Hippocampal formation (tissue), 2 donors: Measurements from ENCODE around the gene BEAN1.
"Not testable (repeated sequence)": the region's sequence is repeated elsewhere in the genome, so short reads cannot be mapped to it uniquely, and the experiment has no call there.

Source experiments
- DNase-seq, 2 donors: peaks; one replicate each; lab custom pipeline; 2025; lab: John Stamatoyannopoulos, UW

Gene BEAN1

DNA sequence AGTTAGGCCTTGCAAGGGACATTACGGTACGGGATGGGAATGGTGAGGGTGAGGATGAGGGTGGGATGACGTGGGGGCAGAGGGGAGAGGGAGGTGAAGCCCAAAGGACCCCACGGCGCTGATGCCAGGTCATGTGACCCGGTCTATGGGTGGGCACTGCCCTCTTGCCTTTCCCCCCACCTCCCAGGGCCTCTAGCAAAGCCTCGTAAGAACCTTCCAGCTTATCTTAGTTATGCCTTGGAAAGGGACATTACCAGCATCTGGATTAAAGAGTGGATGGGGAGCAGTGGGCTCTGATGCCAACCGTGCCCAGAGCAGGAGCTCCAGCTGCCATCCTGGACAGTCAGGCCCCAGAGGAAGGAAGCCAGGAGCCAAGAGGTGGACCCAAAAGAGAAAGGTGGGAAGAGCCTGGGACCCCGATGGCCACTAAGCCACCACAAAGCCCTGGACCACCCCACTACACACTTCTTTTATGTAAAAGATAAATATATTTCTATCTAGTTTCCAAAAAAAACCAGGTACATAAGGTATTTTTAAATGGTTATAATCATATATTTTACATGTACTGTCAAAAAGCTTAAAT, 81.9 kb downstream of the BEAN1 start:
- no peak for DNase-seq

DNA sequence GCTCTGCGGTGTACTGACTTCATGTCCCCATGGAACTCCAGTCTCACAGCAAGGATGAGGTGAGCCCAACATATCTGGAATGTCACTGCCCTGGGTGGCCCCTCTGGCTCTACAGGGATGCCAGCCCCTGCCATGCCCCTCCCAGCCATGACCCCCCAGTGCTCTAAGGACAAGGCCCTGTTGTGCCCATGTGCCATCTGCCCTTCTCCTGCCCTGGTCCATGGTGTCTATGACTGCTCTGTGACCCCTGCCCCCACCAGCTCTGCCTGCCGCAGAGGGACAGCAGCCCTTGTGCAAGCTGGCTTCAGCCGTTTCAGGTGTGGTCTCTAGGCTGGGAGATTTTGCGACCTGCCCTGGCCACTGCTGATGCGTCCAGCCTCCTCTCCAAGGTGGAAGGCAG, 82.5 kb downstream of the BEAN1 start:
- DNase-seq = no peak

DNA sequence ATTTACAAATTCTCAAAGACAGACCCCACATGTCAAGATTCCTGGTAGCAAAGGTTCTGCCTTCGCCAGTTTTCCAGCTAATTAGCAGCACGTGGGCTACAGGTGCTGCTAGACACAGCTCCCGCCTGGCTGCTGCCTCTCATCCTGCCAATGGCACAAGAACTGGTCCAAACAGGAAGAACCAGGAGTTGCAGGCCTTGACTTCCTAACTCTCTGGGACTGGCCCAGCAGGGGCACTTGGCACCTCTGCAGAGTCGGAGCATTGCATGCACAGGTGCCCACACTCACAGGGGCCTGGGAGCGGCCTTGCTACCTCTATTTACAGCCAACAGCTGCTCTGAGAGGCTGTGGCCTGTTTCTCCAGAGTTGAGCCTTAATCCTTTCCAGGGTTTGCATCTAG, 83.2 kb downstream of the BEAN1 start:
- no peak for DNase-seq

DNA sequence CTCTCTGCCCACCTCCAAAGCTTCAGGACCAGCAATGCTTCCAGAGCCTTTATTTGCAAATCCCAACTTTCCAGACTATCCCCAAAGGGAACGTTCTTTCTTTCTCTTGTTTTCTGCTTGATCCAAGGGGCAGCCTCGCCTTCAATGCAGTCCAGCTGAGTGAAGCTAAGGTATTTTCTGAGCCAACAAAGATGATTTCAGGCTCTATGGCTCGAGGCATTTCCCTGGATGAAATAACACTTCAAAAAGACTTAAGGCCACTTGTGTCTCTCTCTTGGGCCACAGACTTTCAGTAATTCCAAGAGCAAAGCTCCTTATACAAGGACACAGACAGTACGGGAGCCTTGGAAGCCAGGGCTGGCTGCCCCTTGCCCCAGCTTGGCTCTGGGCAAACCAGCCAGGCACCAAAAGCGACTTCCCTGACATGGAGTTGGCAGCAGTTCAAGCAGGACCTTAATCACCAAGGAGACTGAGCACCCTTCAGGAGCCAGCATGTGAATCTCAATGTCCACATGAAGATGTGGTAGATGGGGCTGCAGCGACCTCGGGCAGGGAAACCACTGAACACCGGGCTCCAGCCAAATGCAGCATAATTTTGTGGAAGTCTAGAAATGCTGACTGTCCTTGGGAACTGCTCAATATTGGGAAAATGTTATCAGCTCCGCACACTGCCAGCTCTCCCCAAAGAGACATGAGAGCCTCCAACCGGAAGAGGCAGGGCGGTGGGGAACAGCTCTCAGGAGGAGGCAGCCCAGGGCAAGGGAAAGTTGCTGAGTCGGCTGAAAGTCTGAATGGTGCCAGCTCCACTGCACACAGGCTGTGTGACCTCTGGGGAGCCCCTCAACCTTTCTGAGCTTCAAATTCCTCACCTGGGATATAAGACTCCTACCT, 83.9 kb downstream of the BEAN1 start:
- DNase-seq = peak in 1 of 2 donors; percentile 46

DNA sequence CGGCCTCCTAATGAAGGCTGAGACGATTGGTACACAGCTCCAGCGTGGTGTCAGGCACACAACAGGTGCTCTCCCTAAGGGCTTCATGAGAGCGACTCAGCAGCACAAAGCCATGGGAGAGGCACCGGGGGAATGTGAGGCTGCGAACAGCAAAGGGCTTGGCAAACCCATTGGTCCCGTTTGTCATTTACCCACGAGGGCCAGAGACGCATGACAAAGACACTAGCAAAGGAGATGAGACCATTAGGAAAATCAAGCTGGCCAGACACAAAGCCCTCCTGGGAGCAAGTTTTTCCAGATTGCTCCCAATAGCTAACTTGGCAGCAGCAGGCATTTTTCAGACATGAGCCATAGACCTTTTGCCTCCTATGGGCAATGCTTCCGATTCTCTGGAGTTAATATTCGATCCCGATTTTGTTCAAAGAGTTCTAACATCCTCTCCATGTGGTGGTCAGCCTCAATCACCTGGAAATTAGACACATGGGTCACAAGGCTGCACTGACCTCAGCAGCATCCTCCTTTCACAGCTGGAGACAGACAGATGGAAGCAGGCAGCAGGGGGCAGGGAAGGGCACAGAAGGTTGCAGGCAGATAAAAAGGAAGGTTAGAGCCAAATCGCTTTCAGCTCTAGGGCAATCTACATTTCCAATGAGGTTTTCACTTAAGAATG, 84.6 kb downstream of the BEAN1 start:
- DNase-seq = no peak

DNA sequence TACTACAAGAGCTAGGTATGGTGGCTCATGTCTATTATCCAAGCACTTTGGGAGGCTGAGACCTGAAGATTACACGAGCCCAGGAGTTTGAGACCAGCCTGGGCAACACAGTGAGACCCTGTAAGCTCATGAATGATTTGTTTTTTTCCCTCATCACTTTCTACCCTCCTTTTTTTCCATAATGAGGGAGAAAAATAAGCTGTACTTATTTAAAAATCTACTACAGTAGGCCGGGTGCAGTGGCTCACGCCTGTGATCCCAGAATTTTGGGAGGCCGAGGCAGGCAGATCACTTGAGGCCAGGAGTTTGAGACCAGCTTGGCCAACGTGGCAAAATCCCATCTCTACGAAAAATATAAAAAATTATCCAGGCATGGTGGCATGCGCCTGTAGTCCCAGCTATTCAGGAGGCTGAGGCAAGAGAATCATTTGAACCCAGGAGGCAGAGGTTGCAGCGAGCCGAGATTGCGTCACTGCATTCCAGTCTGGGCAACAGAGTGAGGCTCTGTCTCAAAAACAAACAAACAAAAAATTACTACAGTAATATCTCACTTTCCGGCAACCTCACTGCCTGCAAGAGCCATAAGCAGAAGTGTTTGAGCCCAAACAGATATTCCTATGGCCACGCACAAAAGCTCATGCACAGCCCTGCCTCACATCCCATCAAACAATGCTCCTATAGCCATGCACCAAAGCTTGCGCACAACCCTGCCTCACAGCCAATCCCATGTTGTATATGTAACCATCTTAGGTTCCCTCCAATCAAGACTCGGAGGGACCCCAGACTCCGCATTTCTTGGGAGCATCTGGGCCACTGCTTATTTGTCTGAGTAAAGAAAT, 85.4 kb downstream of the BEAN1 start:
- DNase-seq = no peak

DNA sequence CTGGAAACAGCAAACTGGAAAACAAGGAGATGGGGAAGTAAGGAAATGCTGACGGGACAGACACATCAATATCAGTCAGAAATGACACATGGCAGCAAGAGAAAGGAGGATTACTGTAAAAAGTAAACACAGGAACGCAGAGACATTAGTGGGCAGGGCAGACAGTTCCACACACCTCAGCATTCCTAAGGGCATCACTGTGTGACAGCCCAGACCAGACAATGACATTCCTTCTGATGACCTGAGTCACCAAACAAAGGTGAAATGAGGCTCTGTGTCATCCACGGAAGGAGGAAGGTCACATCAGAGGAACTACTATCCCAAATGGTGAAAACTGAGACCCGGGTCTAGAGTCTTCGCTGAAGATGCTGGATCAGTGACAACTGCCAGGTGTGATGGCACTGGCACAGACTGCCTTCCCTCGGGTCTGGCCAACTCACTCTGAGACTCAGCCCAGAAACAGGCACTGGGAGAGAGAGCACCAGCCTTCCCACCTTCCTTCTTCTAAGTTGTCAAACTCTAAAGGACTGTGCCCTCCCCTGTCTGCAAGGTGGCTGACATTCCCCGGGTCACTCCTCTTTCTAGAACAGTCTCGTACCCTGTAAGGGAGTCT, 86.1 kb downstream of the BEAN1 start:
- no peak for DNase-seq

DNA sequence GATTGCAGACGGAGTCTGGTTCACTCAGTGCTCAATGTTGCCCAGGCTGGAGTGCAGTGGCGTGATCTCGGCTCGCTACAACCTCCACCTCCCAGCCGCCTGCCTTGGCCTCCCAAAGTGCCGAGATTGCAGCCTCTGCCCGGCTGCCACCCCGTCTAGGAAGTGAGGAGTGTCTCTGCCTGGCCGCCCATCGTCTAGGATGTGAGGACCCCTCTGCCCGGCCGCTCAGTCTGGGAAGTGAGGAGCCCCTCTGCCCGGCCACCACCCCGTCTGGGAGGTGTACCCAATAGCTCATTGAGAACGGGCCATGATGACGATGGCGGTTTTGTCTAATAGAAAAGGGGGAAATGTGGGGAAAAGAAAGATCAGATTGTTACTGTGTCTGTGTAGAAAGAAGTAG, 87.3 kb downstream of the BEAN1 start:
- not testable (repeated sequence) for DNase-seq

DNA sequence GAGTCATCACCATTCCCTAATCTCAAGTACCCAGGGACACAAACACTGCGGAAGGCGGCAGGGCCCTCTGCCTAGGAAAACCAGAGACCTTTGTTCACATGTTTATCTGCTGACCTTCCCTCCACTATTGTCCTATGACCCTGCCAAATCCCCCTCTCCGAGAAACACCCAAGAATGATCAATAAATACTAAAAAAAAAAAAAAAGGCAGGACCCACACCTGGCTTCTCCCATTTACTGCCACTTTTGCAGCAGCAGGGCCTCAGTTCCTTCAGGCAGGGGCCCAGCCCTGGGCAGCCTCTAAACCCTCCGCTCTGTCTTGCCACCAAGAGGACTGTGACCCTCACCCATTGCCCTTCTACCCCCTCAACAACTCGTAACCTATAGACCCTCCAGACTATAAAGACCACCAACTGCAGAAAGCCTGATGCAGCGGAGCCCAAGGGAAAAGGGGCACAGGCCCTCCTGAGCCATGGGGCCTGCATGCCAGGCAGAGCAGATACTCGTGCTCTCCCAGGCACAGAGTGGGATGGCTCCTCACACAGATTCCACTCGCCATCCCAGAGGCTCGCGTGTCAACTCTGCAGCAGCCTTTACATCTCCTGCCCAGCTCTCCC, 88.0 kb downstream of the BEAN1 start:
- not testable (repeated sequence) for DNase-seq

DNA sequence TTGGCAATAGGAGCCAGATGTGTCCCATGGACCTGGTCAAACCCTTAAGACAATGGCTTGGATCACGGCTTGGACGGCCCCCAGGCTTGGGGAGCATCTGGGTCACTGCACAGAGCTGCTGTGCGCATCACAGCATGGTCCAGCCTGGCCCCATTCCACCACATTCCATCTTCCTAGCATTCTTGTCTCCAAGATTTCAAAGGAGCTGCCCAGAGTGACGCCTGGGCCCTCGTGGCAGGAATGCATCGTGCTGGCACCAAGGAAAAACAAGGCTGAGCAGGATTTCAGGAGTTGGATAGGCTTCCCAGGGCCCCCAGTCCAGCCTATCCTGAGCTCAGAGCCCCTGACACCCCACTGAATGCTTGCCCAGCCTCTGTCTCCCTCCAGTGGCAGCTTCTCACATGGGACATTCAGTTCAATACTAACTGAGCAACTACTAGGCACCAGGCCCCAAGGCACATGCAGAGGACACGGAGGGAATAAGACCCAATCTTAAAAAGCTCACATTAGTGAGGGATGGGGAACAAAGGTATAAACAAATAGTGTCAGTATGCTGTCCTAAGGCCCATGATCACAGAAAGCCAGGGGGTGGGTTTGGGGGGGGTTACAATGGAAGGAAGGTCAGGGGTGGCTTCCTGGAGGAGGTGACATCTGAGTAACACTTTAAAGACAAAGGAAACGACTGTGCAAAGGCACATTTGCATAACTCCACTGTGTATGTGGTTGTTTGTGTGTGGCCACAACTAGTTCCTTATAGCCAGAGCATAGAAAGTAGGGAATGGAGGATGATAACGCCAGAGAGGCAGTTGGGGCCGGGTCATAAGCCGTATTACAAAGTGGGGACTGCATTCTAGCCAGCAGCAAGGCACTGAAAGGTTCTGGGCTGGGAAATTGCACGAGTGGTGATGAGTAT, 88.8 kb downstream of the BEAN1 start:
- DNase-seq = no peak

DNA sequence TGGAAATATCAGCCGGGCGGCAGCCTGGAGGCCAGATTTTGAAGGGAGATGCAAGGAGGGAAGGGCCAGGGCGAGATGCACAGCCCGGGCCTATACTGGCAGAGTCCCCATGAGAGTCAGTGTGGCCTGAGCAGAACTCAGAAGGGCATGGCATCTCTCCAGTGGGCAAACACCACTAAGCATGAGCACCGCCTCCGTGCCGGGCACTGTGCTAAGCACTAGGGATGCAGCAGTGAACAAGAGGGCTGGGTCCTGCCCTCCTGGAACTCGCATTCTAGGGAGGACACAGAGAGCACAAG, 89.4 kb downstream of the BEAN1 start:
- DNase-seq = no peak

DNA sequence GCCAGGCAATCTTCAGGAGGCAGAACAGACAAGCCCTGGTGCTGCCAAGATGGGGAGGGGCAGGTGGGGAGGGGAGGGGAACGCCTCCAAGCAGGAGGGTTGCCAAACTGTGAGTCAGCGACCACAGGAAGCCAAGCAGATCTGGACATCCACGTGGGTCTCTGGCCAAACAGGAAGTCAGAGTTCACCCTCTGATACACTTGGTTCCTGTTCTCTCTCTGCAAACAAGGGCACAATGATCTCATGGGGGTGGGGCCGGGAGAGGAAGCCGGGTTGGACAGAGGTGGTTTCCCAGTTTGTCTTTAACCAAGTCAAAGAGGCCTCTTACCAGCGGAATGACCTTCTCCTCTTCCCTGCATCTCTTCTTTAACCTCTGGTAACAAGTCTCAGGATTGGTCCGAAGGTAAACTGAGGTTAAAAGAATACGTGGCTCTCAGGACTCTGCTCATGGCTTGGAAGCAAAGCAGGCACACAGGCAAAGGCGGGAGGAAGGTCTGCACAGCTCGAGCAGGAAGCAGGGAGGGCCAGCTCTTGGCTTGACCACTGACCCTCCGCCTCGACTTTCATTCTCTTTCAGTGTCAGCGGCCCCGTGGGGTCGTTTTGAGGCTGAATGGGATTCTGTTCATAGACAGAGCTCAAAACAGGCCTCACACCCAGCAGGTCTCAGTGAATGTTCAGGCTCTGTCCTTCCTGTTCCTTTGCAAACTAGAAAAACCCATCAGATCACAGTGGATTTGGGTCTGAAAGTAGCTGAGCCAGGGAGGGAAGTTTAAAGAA, 89.9 kb downstream of the BEAN1 start:
- peak; percentile 92 to 93 for DNase-seq

DNA sequence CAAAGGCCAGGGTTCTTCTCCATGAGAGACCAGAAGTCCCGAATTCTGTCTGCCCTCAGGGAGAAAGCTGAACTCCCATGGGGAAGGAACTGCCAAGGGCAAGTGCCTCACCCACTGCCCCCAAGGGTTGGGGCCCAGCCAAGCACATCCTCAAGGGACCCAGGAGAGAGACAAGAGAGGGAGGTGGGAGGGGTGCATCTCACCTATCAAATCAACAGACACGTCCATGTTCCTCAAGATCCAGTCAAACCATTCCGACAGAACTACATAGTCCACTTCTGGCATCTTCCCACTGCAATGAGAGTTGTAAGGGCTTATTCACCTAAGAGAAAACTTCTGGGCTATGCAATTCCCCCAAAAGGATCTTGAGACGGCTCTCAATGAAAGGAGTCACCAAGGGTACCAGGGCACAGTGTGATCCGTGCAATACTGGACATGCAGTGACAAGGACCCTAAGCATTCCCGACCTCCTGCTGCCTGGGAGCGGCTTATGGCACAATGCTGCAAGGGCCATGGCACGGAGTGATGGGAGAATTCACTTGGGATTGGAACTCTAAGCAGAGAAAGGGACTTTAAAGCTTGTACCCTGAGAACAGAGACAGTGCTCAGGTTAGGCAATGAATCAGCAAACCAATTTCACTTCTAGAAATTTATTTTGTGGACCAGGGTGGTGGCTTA, 90.6 kb downstream of the BEAN1 start:
- no peak for DNase-seq

DNA sequence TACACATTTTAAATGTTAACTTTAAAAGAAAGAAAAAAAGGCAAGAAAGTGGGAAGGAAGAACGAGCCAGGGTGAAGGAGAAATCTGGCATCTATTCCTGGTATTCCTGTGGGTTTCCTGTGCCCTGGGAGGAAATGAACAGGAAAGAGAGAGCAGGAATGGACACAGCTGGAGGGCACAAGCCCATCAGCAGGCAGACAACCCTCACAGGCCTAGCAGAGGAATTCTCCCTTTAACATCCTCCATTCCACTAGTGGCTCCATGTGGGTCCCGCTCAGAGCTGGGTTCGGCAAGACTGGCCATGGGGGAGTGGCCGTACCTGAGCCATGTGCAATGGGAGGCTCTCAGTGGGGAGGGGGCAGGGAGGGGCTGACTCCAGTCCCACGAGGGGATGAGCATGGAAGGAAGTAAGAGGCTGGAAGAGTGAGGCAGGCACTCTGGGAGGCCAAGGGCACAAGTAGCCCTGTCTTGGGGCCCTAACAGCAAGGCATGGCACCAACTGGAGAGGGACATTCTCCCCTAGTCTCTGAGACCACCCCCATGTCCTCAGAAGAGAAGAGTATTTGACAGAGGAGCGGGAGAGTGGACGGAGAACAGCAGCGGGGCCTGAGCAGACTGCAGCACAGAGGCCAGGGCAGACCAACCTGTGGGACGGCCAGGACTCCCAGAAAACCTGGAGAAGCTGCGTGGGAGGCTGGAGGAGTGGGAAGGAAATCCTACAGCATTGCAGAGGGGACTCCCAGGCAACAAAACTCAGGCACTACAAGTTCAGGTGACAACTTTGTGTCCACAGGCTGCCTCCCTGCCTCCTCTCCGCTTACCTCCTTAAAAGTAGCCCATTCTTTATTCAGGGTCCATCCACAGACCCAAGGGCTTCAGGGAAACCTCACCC, 92.6 kb downstream of the BEAN1 start:
- DNase-seq = no peak

DNA sequence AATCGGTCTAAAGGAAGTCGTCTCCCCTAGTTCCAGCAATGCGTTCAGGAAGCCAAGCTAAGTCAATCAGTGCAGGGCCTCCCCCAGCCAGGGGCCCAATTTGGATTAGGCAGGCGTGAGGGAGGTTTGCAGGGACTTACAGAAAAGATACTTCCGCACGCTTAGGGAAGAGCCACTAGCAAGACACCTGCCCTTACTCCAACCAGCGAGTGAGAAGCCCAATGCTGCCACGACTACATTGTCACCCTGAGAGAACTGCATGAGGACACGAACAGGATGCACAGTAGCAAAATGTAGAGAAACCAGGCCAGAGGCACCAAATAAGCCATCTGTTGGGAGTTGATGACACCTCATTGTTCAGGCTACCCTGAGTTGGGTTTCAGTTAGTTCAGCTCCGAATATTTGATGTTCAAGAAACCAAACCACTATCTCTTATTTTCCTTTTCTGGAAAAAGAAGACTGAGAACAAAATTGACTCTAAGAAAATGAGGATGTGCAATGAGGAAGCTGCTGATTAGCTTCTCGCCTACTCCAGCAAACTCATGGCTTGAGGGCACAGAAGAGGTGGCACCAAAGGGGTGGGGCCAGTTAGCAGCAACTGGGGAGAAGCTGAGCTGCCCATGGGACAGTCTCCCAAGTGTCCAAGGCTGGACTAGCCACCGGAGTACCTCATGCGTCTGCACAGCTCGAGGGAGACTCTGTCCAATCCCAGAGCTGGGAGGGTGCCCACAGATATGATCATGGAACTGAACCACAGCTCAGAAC, 93.5 kb downstream of the BEAN1 start:
- DNase-seq = peak in 1 of 2 donors; percentile 27

DNA sequence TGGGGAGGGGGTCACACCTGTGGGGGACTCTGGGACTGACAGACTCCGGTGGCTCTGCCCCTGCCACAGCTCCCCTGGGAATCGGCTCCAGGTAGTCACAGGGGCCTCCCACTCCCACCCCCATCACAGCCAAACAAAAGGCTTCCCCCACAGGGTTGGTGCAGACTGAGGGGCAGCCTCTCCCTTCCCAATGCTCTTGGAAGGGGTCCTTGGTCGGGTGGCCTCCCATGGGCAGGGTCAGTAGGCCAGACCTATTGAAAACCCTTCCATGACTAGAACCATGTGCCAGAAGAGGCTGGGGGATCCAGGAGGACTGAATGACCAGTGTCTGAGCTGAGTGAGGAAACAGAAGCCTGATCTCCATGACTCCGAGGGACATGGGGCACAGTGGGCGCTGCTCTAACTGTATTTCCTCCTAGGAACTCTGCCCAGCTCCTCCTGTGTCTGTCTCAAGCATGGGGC, 94.2 kb downstream of the BEAN1 start:
- DNase-seq = no peak
